ENCODE results near the gene CHST3.

DNA sequence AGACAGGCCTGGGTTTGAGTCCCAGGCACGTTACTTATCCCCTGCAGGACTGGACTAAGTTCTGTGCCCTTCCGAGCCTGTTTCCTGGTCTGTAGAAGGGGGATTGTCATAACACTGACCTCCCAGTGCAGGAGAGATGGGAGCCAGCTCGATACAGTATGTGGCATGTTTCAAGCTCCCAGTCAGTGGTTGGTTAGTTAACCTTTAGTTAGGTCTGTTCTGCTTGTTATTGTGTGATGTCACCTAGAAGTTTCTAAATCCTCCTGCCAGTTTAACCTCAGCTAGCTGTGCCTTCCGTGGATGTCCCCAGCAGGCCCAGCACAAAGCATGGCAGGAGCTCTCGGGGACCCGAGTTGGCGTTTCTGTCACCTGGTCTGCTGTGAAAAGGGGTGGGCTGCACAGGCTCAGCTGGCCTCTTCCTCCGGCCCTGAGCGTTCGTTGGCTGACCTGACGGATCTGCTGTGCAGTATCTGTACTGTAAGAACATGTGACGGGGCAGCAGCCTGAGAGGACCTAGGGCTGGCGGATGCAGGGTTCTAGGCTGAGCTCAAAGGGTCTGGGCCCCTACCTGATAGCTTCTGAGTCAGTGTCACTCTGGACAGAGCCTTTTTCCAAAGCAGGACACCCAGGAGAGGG lies 71.2 kb downstream of the CHST3 start:
- TF ChIP-seq EP300 (IDR thresholded peaks at IDR 0.05), result no peak
- TF ChIP-seq, protein P1, sequence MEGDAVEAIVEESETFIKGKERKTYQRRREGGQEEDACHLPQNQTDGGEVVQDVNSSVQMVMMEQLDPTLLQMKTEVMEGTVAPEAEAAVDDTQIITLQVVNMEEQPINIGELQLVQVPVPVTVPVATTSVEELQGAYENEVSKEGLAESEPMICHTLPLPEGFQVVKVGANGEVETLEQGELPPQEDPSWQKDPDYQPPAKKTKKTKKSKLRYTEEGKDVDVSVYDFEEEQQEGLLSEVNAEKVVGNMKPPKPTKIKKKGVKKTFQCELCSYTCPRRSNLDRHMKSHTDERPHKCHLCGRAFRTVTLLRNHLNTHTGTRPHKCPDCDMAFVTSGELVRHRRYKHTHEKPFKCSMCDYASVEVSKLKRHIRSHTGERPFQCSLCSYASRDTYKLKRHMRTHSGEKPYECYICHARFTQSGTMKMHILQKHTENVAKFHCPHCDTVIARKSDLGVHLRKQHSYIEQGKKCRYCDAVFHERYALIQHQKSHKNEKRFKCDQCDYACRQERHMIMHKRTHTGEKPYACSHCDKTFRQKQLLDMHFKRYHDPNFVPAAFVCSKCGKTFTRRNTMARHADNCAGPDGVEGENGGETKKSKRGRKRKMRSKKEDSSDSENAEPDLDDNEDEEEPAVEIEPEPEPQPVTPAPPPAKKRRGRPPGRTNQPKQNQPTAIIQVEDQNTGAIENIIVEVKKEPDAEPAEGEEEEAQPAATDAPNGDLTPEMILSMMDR (IDR thresholded peaks at IDR 0.05), result no peak

Measured in tibial nerve (tissue), 4 donors.